COR-L47 (cell line): ENCODE measurements around the gene MAD1L1.
"Not testable (repeated sequence)": the region's sequence is repeated elsewhere in the genome, so short reads cannot be mapped to it uniquely, and the experiment has no call there.

Experiments used
- DNase-seq: peaks from one replicate; lab custom pipeline; 2025; lab: John Stamatoyannopoulos, UW

The MAD1L1 gene

GRCh38 chr7:2066251-2066919 is 166.4 kb downstream of the MAD1L1 start:
- DNase-seq, result no peak

GRCh38 chr7:2065528-2065927 is 167.2 kb downstream of the MAD1L1 start:
- no peak for DNase-seq

GRCh38 chr7:2063563-2064260 is 169.0 kb downstream of the MAD1L1 start:
- peak; percentile 53 for DNase-seq

- no peak for DNase-seq
These were observed 170.1 kb downstream of the MAD1L1 start for GRCh38 chr7:2062648-2063047.

- DNase-seq, result no peak
These were observed 172.0 kb downstream of the MAD1L1 start for GRCh38 chr7:2060701-2061100.

- DNase-seq, result no peak
These were observed 172.6 kb downstream of the MAD1L1 start for GRCh38 chr7:2059964-2060700.

GRCh38 chr7:2058246-2058645 is 174.5 kb downstream of the MAD1L1 start:
- DNase-seq, result not testable (repeated sequence)

GRCh38 chr7:2055956-2056355 is 176.8 kb downstream of the MAD1L1 start:
- DNase-seq, result no peak

GRCh38 chr7:2054927-2055326 is 177.8 kb downstream of the MAD1L1 start:
- no peak for DNase-seq

- no peak for DNase-seq
These were observed 179.3 kb downstream of the MAD1L1 start for GRCh38 chr7:2053395-2053794.

GRCh38 chr7:2052657-2053048 is 180.1 kb downstream of the MAD1L1 start:
- peak; percentile 66 for DNase-seq

GRCh38 chr7:2051707-2052656 is 180.8 kb downstream of the MAD1L1 start:
- DNase-seq, result peak; percentile 78

- DNase-seq, result no peak
These were observed 182.3 kb downstream of the MAD1L1 start for GRCh38 chr7:2050511-2050866.

GRCh38 chr7:2049782-2050510 is 182.8 kb downstream of the MAD1L1 start:
- no peak for DNase-seq

GRCh38 chr7:2049111-2049781 is 183.5 kb downstream of the MAD1L1 start:
- no peak for DNase-seq

- DNase-seq, result no peak
These were observed 184.2 kb downstream of the MAD1L1 start for GRCh38 chr7:2048531-2048930.

- no peak for DNase-seq
These were observed 184.7 kb downstream of the MAD1L1 start for GRCh38 chr7:2048006-2048405.

- no peak for DNase-seq
These were observed 185.9 kb downstream of the MAD1L1 start for GRCh38 chr7:2046581-2047565.
